OCI-M2 (cell line): ENCODE results near the gene MGLL.

ENCODE experiments used
- DNase-seq: peaks from one replicate; lab custom pipeline; 2025; ENCODE audit not compliant: unreplicated experiment; lab: John Stamatoyannopoulos, UW

Gene MGLL

DNA sequence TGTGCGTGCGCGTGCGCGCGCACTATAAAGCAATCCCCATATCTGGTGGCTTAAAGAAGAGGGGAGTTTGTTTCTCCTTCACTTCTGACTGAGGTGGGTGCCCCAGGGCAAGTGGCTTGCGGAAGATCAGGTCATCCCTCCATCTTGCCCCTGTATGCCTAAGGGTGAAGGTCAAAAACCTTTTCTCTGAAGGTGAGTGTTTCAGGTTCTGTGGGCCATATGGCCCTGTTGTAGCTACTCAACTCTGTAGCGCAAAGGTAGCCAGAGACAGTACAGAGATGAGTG lies 144.1 kb downstream of the MGLL start:
- DNase-seq, result no peak

GRCh38 chr3:127677541-127678314 lies 144.6 kb downstream of the MGLL start:
- DNase-seq, result no peak

- no peak for DNase-seq
Observed at GRCh38 chr3:127676921-127677351, 145.4 kb downstream of the MGLL start.

DNA sequence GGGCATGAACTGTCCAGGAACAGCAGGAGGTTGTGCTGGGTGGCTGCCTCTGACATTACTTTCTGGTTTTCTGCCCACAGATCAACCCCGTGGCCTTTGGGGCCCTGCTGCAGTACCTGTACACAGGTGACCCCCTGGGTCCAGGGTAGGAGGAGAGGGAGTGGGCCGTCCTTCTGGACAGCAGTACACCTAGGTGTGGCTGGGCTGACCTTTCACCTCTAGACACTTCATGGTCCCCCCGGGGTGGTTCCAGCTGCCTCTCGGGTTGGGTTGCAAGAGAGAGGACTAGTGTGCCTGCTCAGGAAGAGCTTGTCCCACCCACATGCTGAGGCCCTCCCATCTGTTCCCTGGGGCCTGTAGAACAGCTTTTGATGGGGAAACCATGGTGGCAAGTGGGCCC lies 145.9 kb downstream of the MGLL start:
- no peak for DNase-seq

DNA sequence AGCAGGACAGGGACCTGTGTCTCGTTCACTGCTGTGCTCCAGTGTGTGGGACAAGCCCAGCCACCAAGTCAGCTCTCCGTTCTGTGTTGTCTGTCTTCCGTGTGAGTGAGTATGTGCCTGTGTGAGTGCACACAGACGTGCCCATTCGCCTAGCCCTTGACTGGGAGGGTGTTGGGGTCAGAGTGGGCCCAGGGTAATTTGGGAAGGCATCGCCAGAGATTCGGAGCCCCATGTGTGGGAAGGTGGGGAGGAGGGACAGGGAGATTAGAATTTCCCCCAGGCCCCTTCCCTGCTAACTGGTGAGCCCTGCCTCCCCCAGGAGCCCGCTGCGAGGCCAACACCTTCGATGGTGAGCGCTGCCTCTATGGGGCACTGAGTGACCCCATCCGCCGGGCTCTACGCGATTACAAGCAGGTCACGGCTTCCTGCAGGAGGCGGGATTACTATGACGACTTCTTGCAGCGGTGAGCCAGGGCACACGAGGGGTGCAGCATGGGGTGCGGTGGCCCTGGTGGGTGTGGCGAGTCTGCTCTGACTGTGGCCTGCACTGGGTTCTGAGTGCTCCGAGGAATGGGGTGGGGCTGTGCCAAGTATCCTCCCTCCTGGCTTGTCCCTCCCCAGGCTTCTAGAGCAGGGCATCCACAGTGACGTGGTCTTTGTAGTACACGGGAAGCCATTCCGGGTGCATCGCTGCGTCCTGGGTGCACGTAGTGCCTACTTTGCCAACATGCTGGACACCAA lies 146.5 kb downstream of the MGLL start:
- DNase-seq, result no peak

- no peak for DNase-seq
Observed at GRCh38 chr3:127674790-127675189, 147.5 kb downstream of the MGLL start.

GRCh38 chr3:127674101-127674721 lies 148.1 kb downstream of the MGLL start:
- DNase-seq, result no peak

DNA sequence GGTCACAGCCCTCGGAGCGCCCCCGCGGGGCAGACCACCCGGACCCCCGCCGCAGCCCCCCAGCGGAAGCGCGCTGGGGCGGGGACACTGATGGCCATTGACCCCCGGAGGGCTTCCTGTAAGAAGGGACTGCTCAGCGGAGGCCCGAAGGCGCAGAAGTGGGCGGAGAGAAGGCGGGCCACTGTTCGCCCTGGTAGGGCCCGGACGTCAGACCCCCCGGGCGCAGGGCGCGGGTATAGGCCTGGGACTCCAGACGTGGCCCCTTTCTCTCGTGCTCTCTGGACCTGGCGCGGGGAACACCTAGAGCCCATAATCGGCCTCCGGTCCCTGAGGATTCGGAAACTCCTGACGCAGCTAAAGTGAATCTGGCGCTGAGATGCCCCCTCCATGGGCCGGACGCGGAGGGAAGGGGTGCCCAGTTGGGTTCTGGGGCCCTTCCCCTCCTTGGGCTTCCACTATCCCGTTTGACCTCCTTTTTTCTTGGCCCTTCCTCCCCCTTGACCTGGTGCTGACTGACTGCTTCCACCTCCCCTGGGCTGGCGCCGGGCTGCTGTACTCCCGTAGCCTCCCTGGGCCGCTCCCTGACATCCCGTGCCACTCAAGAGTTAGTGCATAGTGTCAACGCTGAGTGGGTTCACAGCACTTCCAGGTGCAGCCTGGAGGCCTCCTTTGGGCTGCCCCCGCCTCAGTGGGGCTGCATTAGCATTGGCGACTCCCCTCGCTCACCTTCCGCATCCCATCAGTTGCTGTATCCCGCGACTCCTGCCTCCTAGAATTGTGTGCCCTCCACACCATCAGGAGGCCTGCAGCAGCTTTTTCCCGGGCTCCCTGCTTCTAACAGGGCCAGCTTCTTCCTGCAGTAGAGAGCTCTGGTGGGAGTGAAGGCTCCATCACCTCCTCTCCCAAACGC lies 148.9 kb downstream of the MGLL start:
- no peak for DNase-seq

- DNase-seq, result no peak
Observed at GRCh38 chr3:127672429-127673190, 149.7 kb downstream of the MGLL start, which contains the start of gene ABTB1. TSS of gene ABTB1 (plus strand) at chr3:127672952. CDS start at chr3:127673026, 74 bp downstream.

GRCh38 chr3:127671523-127672428 lies 150.5 kb downstream of the MGLL start:
- no peak for DNase-seq

- DNase-seq, result no peak
Observed at GRCh38 chr3:127670761-127671522, 151.4 kb downstream of the MGLL start.

- no peak for DNase-seq
Observed at GRCh38 chr3:127670229-127670559, 152.1 kb downstream of the MGLL start.

DNA sequence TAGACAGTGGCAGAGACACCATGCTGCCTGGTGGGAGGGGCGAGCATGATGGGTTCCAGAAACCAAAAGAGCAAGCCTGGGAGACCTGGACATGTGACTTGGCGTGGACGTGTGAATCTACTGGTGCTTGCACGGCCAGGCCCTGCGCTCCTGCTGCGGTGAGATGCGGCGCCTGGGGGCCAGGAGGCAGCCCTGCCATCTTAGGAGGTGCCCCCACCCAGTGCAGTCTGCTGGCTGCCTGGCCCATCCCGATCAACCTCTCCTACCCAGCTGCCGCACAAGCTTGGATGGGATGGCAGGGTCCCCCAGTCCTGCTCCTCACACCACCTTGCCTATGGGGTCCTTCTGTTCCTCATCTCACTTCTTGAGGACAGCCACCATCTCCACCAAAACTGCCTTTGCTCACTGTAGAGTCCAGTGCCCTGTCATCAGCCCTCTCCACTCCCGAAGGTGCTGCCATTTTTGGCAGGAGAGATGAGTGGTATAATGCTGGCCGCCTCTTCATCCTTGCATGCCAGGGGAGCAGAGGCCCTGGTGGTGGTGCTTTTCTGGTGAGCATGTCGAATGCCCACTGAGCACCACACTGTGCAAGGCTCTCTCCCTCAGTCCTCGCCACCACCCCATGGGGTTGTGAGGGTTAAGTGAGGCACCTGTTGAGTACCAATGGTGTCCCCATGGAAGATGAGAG lies 152.6 kb downstream of the MGLL start:
- DNase-seq, result no peak

- DNase-seq, result no peak
Observed at GRCh38 chr3:127668906-127669305, 153.4 kb downstream of the MGLL start.

GRCh38 chr3:127667119-127667681 lies 155.1 kb downstream of the MGLL start:
- no peak for DNase-seq

GRCh38 chr3:127666676-127667075 lies 155.6 kb downstream of the MGLL start:
- DNase-seq, result no peak

GRCh38 chr3:127665586-127665985 lies 156.7 kb downstream of the MGLL start:
- no peak for DNase-seq

DNA sequence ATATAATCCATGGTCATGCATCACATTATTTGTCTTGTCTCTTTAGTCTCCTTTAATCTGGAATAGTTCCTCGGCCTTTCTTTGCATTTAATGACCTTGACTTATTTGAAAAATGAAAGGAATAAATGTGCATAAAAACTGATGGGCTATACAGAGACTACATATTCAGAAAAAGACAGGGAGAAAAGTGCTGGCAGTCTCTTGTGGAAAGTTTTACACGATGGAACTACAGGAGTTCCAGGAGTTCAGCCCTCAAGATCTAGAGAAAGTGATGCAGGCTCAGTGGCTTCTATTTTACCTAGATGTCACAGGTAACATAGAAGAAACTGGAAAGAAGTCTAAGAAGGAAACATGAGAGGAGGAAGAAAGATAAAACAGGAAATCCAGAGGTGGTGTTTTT lies 157.2 kb downstream of the MGLL start:
- no peak for DNase-seq
